Mammary epithelial cell (primary cell): Measurements from ENCODE around the gene MRPS5.

Experiments used
- CTCF ChIP-seq, 2 donors: IDR thresholded peaks in 1 of 2; conservative IDR thresholded peaks in 1 of 2; 2 replicates each; pipeline ENCODE4 v1.5.1; 2011 to 2012; ENCODE audit warnings: inconsistent platforms in 2 of 2, low read length in 2 of 2, mild to moderate bottlenecking in 2 of 2, control low read depth in 1 of 2, low read depth in 1 of 2; ENCODE audit not compliant: insufficient read depth in 1 of 2; ENCODE audit errors: extremely low read depth in 1 of 2
- EZH2 ChIP-seq: IDR thresholded peaks from 2 replicates; pipeline ENCODE4 v1.6.1; 2012; ENCODE audit warnings: low read length, inconsistent platforms, borderline replicate concordance

GRCh38 chr2:95159690-95160449, 38.3 kb upstream of the MRPS5 start, which contains the start of gene ZNF514:
- no peak for TF ChIP-seq CTCF (conservative IDR thresholded peaks at IDR 0.05 in 1 of 2, IDR thresholded peaks at IDR 0.05 in 1 of 2; ENCODE audit: extremely low read depth in 1 of 2, insufficient read depth in 1 of 2, low read depth in 1 of 2, low read length in 2 of 2)
- no peak for TF ChIP-seq EZH2
